HG03457 (cell line): Measurements from ENCODE around the gene PIP5KL1.
"Not testable (repeated sequence)": the region's sequence is repeated elsewhere in the genome, so short reads cannot be mapped to it uniquely, and the experiment has no call there.

ENCODE experiments used
- ATAC-seq: cut with Tn5 transposase; IDR thresholded peaks from one replicate; pipeline ENCODE4 v1.9.1; 2021; ENCODE audit warnings: moderate number of reproducible peaks; ENCODE audit not compliant: unreplicated experiment

PIP5KL1 gene

GRCh38 chr9:127896395-127897192 is 34.0 kb downstream of the PIP5KL1 start:
- no peak for ATAC-seq

- ATAC-seq: no peak
Measured at GRCh38 chr9:127895811-127896210, 34.8 kb downstream of the PIP5KL1 start.

- no peak for ATAC-seq
Measured at GRCh38 chr9:127893392-127893791, 37.2 kb downstream of the PIP5KL1 start.

DNA sequence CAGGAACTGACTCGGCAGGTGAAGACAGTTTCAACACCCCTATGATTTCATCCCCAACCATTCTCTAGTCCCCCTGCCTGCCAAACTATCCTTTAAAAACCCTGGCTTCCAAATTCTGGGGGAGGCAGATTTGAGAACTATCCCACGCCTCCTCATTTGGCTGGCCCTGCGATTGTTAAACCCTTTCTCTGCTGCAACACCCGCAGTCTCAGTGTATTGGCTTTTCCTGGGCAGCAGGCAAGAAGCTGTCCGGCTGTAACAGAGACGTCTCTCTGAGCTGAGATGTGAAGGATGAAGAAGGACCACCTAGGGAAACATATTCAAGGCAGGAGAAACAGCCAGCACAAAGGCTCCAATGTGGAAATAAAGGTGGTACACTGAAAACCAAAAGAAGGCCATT is 37.7 kb downstream of the PIP5KL1 start:
- no peak for ATAC-seq

- no peak for ATAC-seq
Measured at GRCh38 chr9:127890053-127890452, 40.5 kb downstream of the PIP5KL1 start.

DNA sequence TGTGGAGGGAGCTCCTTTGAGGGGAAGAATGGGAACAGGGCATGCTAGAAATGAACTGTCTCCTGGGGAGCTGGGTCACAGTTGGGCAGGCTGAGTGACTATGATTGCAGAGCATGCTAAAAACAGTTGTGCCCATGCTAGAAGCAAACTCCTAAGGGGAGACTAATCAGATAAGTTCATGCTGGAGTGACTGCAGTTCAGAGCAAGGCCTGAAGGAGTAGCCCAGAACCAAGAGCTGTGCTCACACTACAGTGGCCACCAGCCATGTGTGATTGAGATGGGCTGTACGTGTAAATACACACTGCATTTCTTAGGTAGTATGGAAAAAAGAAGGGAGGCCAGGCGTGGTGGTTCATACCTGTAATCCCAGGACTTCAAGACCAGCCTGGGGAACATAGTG is 42.8 kb downstream of the PIP5KL1 start:
- no peak for ATAC-seq

DNA sequence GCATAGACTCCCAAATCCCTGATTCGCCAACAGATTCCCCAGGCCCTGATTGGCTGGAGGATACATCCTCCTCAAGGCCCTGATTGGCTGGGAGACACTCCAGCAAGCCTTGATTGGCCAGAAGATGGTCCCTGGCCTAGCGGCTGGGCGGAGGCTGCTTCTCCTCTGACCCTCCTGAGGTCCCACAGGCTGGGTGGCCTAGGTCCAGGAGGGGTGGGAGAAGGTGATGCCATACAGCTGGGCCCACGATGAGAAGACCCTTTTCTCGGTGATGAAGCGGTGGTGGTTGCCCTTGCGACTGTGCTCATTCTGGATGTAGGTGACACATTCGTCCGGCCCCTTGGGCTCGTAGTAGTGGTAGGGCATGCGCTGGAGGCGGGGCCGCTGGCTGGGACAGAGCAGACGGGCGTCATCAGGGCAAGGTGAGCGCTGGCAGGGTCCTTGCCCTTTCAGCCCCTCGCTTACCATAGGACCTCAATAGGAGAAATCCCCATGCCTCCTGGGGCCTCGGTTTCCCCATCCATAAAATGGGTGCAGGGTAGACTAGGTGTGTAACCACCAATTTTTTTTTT is 44.1 kb downstream of the PIP5KL1 start:
- no peak for ATAC-seq

- ATAC-seq: no peak
Measured at GRCh38 chr9:127885508-127886281, 44.9 kb downstream of the PIP5KL1 start.

GRCh38 chr9:127884976-127885490 is 45.5 kb downstream of the PIP5KL1 start:
- no peak for ATAC-seq

- no peak for ATAC-seq
Measured at GRCh38 chr9:127884427-127884911, 46.1 kb downstream of the PIP5KL1 start.

- ATAC-seq: no peak
Measured at GRCh38 chr9:127883959-127884358, 46.6 kb downstream of the PIP5KL1 start.

DNA sequence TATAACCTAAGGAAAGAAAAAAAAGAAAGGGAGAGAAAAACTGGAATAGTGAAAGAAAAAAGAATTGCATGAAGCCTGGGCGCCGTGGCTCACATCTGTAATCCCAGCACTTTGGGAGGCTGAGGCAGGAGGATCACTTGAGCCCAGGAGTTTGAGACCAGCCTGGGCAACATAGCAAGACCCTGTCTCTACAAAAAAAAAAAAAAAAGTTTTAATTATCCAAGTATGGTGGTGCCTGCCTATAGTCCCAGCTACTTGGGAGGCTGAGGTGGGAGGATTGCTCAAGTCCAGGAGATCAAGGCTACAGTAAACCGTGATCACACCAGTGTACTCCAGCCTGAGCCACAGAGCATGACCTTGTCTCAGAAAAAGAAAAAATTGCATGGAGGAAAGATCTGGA is 48.9 kb downstream of the PIP5KL1 start:
- not testable (repeated sequence) for ATAC-seq

GRCh38 chr9:127880143-127880542 is 50.4 kb downstream of the PIP5KL1 start:
- ATAC-seq: no peak

GRCh38 chr9:127878652-127879390 is 51.8 kb downstream of the PIP5KL1 start:
- ATAC-seq: no peak

GRCh38 chr9:127878001-127878651 is 52.5 kb downstream of the PIP5KL1 start:
- no peak for ATAC-seq

- ATAC-seq: no peak
Measured at GRCh38 chr9:127877566-127877998, 53.0 kb downstream of the PIP5KL1 start, which contains the start of gene AK1. TSS of gene AK1 (minus strand) at chr9:127877675. CDS start at chr9:127874617, 3,058 bp downstream.

DNA sequence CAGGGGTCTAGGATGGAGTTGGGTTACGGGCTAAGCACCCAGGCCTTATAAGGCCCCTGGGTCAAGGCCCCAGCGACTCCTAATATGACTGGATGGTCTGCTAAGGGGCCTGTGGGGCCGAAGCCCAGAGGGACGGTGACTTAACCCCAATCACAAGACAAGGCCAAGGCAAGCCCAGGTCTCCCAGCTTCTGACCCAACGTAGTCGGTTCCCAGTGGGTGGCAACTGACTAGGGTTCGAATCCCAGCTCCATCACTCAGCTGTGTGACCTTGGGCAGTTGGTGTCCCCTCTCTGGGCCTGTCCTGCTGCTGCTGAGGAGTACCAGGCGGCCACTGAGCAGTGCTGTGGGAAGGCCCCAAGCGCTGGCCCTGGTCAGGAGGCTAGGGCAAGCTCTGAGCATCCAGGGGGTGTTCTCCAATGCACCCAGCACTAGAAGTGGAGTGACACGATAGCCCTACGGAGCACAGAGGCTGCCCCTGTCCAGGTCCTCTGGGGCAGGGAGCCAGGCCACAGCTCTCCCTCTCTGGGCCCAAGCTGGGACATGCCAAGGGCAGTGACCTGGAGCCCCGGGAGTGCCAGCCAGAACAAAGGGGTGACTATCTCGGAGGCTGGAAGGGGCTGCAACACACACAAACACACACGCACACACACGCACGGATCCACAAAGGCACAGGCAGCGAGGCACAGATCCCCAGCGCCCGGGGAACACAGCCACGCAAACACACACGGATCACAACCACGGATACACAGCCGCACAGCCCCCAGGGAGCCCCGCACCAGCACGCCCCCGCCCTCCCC is 53.6 kb downstream of the PIP5KL1 start:
- no peak for ATAC-seq

GRCh38 chr9:127876026-127876763 is 54.4 kb downstream of the PIP5KL1 start:
- no peak for ATAC-seq
